PC-3 (cell line): ENCODE measurements around the gene TICRR. TPM values are rescaled to one million over a fixed set of nuclear protein-coding genes. Genes with fewer than 3 reads are reported as not detected.

ENCODE experiments used
- ATAC-seq: fragments of 200-7000 bp; cut with Tn5 transposase; 2 replicates; pipeline ENCODE4 v1.9.1; 2020; ENCODE audit warnings: mild to moderate bottlenecking, moderate library complexity
- BruUV-seq: library from RNA; stranded (reverse); fragments of 400-500 nt; replicated peaks from 2 replicates; lab custom pipeline; 2021; lab: Mats Ljungman, UMichigan
- CTCF ChIA-PET: fragments of 300-600 bp; sonication (Branson Sonifier 250); formaldehyde crosslinking; loops from one replicate; lab custom pipeline; 2022; ENCODE audit warnings: antibody characterized with exemption; lab: Charles Lee
- POLR2A ChIA-PET: fragments of 300-600 bp; sonication (Branson Sonifier 250); formaldehyde crosslinking; loops from one replicate; lab custom pipeline; 2022; ENCODE audit warnings: antibody characterized with exemption; ENCODE audit not compliant: unreplicated experiment; lab: Charles Lee
- DNase-seq: peaks from one replicate; pipeline ENCODE4 v3.0.0-alpha.2; 2015
- H2AFZ ChIP-seq: fragments of 300-600 bp; sonication (generic); 2 replicates; pipeline ENCODE4 v1.6.0; 2016; ENCODE audit warnings: antibody characterized with exemption, low read length
- H3F3A ChIP-seq: fragments of 300-600 bp; sonication (generic); one replicate; pipeline ENCODE4 v1.6.0; 2017; ENCODE audit warnings: antibody characterized with exemption, low read length, control low read depth, mild to moderate bottlenecking; ENCODE audit not compliant: unreplicated experiment
- H3K27ac ChIP-seq: fragments of 300-600 bp; sonication (generic); 2 replicates; pipeline ENCODE4 v1.5.1; 2016; ENCODE audit warnings: mild to moderate bottlenecking, low read length
- H3K27me3 ChIP-seq: fragments of 300-600 bp; sonication (generic); 2 replicates; pipeline ENCODE4 v1.6.1; 2016; ENCODE audit warnings: low read length, mixed read lengths
- H3K36me3 ChIP-seq: fragments of 300-600 bp; sonication (generic); 2 replicates; pipeline ENCODE4 v1.6.1; 2016; ENCODE audit warnings: low read depth, mixed run types, low read length, mixed read lengths
- H3K4me1 ChIP-seq: fragments of 300-600 bp; sonication (generic); 2 replicates; pipeline ENCODE4 v1.5.1; 2016; ENCODE audit warnings: low read length; ENCODE audit not compliant: insufficient read depth
- H3K4me2 ChIP-seq: fragments of 300-600 bp; sonication (generic); 2 replicates; pipeline ENCODE4 v1.6.0; 2016; ENCODE audit warnings: low read length
- H3K4me3 ChIP-seq: fragments of 300-600 bp; sonication (generic); 2 replicates; pipeline ENCODE4 v1.5.1; 2016; ENCODE audit warnings: mild to moderate bottlenecking, low read length, mixed read lengths
- H3K79me2 ChIP-seq: fragments of 300-600 bp; sonication (generic); 2 replicates; pipeline ENCODE4 v1.6.1; 2017; ENCODE audit warnings: low read length, mixed read lengths
- H3K9ac ChIP-seq: fragments of 300-600 bp; sonication (generic); 2 replicates; pipeline ENCODE4 v1.6.0; 2016; ENCODE audit warnings: mild to moderate bottlenecking, low read length
- H3K9me2 ChIP-seq: fragments of 300-600 bp; sonication (generic); replicated peaks from 2 replicates; pipeline ENCODE4 v1.6.1; 2016; ENCODE audit warnings: mixed run types, low read length, mixed read lengths
- H3K9me3 ChIP-seq: fragments of 300-600 bp; sonication (generic); 2 replicates; pipeline ENCODE4 v1.6.1; 2016; ENCODE audit warnings: low read length, mixed read lengths
- H4K20me1 ChIP-seq: fragments of 300-600 bp; sonication (generic); 2 replicates; pipeline ENCODE4 v1.6.1; 2016; ENCODE audit warnings: low read length, mixed read lengths
- CTCF ChIP-seq: fragments of 300-600 bp; sonication (generic); conservative IDR thresholded peaks from 2 replicates; pipeline ENCODE4 v1.5.1; 2017; ENCODE audit warnings: antibody characterized with exemption, low read depth, mild to moderate bottlenecking, low read length
- EZH2 ChIP-seq: fragments of 300-600 bp; sonication (generic); IDR thresholded peaks from one replicate; pipeline ENCODE4 v1.6.1; 2017; ENCODE audit warnings: antibody characterized with exemption, mild to moderate bottlenecking, low read length; ENCODE audit not compliant: unreplicated experiment
- EZH2phosphoT487 ChIP-seq: fragments of 300-600 bp; sonication (generic); IDR thresholded peaks from 2 replicates; pipeline ENCODE4 v1.6.1; 2018; ENCODE audit warnings: mild to moderate bottlenecking, antibody characterized with exemption, low read length, borderline replicate concordance
- intact Hi-C: fragments of 100-400 bp; cut with micrococcal nuclease; formaldehyde crosslinking; loops from 2 replicates; pipeline ENCODE4 v1.9.0; 2023
- total RNA-seq: library from RNA; depleted of rRNA; stranded (reverse); fragments of >200 nt; gene quantifications from 2 replicates; pipeline ENCODE4 v1.2.3, GENCODE V29; 2014

TICRR gene
- total RNA-seq, 1 experiment from 2014 or later = 14.3 TPM

- ATAC-seq (no peak), DNase-seq (no peak)
- no peak overlapping the region for H3K27ac ChIP-seq
- H3K27me3 ChIP-seq = no peaks in the 10 kb centered on the region
- H3K4me3 ChIP-seq = no peak overlapping the region
- no peak overlapping the region for H2AFZ ChIP-seq
- H3K9ac ChIP-seq = no peak overlapping the region
- BruUV-seq = no TSS peak
- H3K79me2 ChIP-seq = peaks cover 5% of the 10 kb centered on the region; the same call in 1 of the 2 replicates
- H4K20me1 ChIP-seq = no peaks in the 10 kb centered on the region
- H3K9me3 ChIP-seq = no peaks in the 10 kb centered on the region
- H3K36me3 ChIP-seq = peaks cover 69% of the 10 kb centered on the region
- ChIA-PET CTCF (no interaction called here), POLR2A (no interaction called here)
- H3K9me2 ChIP-seq = no peaks in the 10 kb centered on the region
- H3F3A ChIP-seq = peaks cover 2% of the 10 kb centered on the region
- no peaks in the 10 kb centered on the region for H3K4me1 ChIP-seq
- intact Hi-C loops = no loop called here
- H3K4me2 ChIP-seq = no peak overlapping the region
- TF ChIP-seq EZH2 (no peak), CTCF (no peak), EZH2phosphoT487 (no peak)
Observed at GRCh38 chr15:89613031-89613430, 37.8 kb downstream of the TICRR start.

- no peaks in the 10 kb centered on the region for H3K4me1 ChIP-seq
- ATAC-seq (no peak), DNase-seq (no peak)
- H3F3A ChIP-seq = no peaks in the 10 kb centered on the region
- ChIA-PET POLR2A (no interaction called here), CTCF (no interaction called here)
- intact Hi-C loops = no loop called here
- no peak overlapping the region for H2AFZ ChIP-seq
- no peaks in the 10 kb centered on the region for H3K27me3 ChIP-seq
- H3K27ac ChIP-seq = no peak overlapping the region
- no peaks in the 10 kb centered on the region for H4K20me1 ChIP-seq
- peaks cover 67% of the 10 kb centered on the region for H3K36me3 ChIP-seq
- no peak overlapping the region for H3K4me2 ChIP-seq
- no peak for TF ChIP-seq EZH2phosphoT487
- no peak for TF ChIP-seq EZH2
- no peak for TF ChIP-seq CTCF
- no peaks in the 10 kb centered on the region for H3K9me2 ChIP-seq
- H3K4me3 ChIP-seq = no peak overlapping the region
- BruUV-seq = no TSS peak
- no peaks in the 10 kb centered on the region for H3K9me3 ChIP-seq
- no peak overlapping the region for H3K9ac ChIP-seq
- H3K79me2 ChIP-seq = peaks cover 5% of the 10 kb centered on the region; the same call in 1 of the 2 replicates
Observed at GRCh38 chr15:89614164-89614563, 38.9 kb downstream of the TICRR start.

- Histone ChIP-seq H3K4me2 (no peak overlapping the region), H2AFZ (no peak overlapping the region), H3K36me3 (peaks cover 70% of the 10 kb centered on the region), H3F3A (no peaks in the 10 kb centered on the region), H3K4me1 (no peaks in the 10 kb centered on the region), H4K20me1 (no peaks in the 10 kb centered on the region), H3K9me2 (no peaks in the 10 kb centered on the region), H3K27me3 (no peaks in the 10 kb centered on the region), H3K9me3 (no peaks in the 10 kb centered on the region), H3K27ac (no peak overlapping the region), H3K4me3 (no peak overlapping the region), H3K79me2 (peaks cover 5% of the 10 kb centered on the region; the same call in 1 of the 2 replicates), H3K9ac (no peak overlapping the region)
- TF ChIP-seq EZH2phosphoT487 = no peak
- TF ChIP-seq CTCF = no peak
- no peak for TF ChIP-seq EZH2
- no peak for ATAC-seq
- intact Hi-C loops = no loop called here
- BruUV-seq = no TSS peak
- ChIA-PET POLR2A (no interaction called here), CTCF (no interaction called here)
- no peak for DNase-seq
Observed at GRCh38 chr15:89615135-89615534, 39.9 kb downstream of the TICRR start.
